ENCODE results near the gene NIN.

NIN gene

GRCh38 chr14:50758305-50758704, 72.7 kb downstream of the NIN start:
- DNase-seq, result no peak

- no peak for DNase-seq
Measured at GRCh38 chr14:50757702-50758101, 73.3 kb downstream of the NIN start.

GRCh38 chr14:50756300-50756699, 74.7 kb downstream of the NIN start:
- DNase-seq, result no peak

GRCh38 chr14:50750323-50750722, 80.6 kb downstream of the NIN start:
- no peak for DNase-seq

- DNase-seq, result no peak
Measured at GRCh38 chr14:50745401-50746058, 85.4 kb downstream of the NIN start.

- no peak for DNase-seq
Measured at GRCh38 chr14:50744231-50744630, 86.7 kb downstream of the NIN start.

- DNase-seq, result no peak
Measured at GRCh38 chr14:50741567-50741966, 89.4 kb downstream of the NIN start.

GRCh38 chr14:50740856-50741255, 90.1 kb downstream of the NIN start:
- no peak for DNase-seq

GRCh38 chr14:50739186-50739585, 91.8 kb downstream of the NIN start:
- no peak for DNase-seq

- DNase-seq, result no peak
Measured at GRCh38 chr14:50736932-50737419, 94.0 kb downstream of the NIN start.

GRCh38 chr14:50734950-50735695, 95.8 kb downstream of the NIN start:
- no peak for DNase-seq

- no peak for DNase-seq
Measured at GRCh38 chr14:50733494-50733893, 97.5 kb downstream of the NIN start.

GRCh38 chr14:50728836-50729235, 102.1 kb downstream of the NIN start:
- DNase-seq, result no peak

- DNase-seq, result no peak
Measured at GRCh38 chr14:50726372-50727107, 104.4 kb downstream of the NIN start.

- no peak for DNase-seq
Measured at GRCh38 chr14:50725761-50726160, 105.2 kb downstream of the NIN start.

- no peak for DNase-seq
Measured at GRCh38 chr14:50719911-50720759, 110.8 kb downstream of the NIN start.

- no peak for DNase-seq
Measured at GRCh38 chr14:50718949-50719348, 112.0 kb downstream of the NIN start.

- DNase-seq, result no peak
Measured at GRCh38 chr14:50717811-50718210, 113.2 kb downstream of the NIN start.

GRCh38 chr14:50714450-50715073, 116.4 kb downstream of the NIN start:
- DNase-seq, result peak; percentile 8

GRCh38 chr14:50711043-50711442, 119.9 kb downstream of the NIN start:
- DNase-seq, result no peak

GRCh38 chr14:50705026-50705593, 125.9 kb downstream of the NIN start:
- no peak for DNase-seq

- DNase-seq, result no peak
Measured at GRCh38 chr14:50704454-50705010, 126.4 kb downstream of the NIN start.

Measured in GDM1 (cell line).